Activated gamma-delta T cell treated with Interleukin-2 at 50 U/mL for 16 hours (primary cell): Measurements from ENCODE around the gene IL18.
"Not testable (repeated sequence)": the region's sequence is repeated elsewhere in the genome, so short reads cannot be mapped to it uniquely, and the experiment has no call there.

Experiments
- DNase-seq: peaks from one replicate; pipeline ENCODE4 v3.0.0-alpha.2; 2020

IL18 gene

DNA sequence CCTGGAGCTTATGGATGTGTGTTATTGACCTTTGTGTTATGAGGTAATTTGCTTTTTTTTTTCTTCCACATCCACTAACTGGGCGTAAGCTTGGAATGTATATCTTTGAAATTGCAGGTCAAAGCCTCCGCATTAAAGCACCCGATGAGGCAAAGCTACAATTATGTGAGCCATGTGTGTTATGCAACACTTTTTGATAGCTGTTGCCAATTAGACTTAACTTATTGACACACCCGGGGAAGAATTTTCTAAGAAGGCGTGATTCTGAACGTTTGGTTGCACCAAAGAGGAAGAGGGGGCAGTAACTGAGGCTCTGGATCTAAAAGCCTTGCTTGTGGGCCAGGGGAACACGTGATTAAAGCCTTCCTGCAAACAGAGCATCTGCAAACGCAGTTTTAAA lies 2.7 kb upstream of the IL18 start:
- no peak for DNase-seq

DNA sequence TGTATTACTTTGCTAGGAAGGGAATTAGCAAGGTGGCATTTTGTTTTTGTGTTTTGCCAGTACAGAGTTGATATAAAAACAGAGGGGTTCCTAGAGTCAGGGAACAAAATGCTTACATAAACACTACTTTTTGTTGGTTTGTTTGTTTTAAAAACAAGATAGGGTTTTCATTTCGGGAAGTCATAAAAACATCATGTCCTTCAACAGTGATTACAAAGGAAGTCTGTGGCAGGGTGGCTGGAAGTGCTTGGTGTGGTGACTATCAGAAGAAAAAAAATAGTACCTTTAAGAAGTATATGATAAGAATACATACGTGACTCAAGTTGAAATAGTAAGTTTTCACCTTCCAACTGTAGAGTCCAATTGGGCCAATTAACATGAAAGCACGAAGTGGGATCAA lies 1.2 kb upstream of the IL18 start:
- DNase-seq: no peak

- DNase-seq: no peak
Measured at GRCh38 chr11:112162761-112163546, 940 bp downstream of the IL18 start.

DNA sequence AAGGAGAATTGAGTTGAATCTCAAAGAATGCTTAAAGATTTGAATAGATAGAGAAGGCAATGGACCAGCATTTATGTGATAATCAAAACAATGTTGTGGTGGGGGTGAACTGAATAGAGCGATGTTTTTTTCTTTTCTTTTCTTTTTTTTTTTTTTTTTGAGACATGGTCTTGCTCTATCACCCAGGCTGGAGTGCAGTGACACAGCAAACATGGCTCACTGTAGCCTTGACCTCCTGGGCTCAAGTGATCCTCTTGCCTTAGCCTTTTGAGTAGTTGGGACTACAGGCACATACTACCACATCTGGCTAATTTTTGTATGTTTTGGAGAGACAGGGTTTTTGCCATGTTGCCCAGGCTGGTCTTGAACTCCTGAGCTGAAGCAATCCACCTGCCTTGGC lies 1.7 kb downstream of the IL18 start:
- not testable (repeated sequence) for DNase-seq

DNA sequence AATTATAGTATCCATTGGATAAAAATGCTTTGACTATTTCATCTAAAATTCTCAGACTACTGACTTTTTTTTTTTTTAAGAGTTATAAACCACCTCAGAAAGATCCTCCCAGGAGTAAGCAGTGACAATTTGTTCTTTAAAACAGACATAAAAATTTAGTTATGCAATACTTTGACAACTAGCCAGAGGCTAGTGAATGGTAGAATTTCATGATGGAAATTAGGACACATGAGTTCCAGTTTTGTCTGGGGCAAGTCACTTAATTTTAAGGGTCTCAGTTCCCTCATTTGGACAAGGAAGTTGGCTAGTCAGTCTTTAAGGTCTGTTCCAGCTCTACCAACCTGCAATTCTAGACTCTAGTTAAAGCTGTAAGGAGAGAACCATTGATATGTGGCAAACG lies 2.9 kb downstream of the IL18 start:
- no peak for DNase-seq

DNA sequence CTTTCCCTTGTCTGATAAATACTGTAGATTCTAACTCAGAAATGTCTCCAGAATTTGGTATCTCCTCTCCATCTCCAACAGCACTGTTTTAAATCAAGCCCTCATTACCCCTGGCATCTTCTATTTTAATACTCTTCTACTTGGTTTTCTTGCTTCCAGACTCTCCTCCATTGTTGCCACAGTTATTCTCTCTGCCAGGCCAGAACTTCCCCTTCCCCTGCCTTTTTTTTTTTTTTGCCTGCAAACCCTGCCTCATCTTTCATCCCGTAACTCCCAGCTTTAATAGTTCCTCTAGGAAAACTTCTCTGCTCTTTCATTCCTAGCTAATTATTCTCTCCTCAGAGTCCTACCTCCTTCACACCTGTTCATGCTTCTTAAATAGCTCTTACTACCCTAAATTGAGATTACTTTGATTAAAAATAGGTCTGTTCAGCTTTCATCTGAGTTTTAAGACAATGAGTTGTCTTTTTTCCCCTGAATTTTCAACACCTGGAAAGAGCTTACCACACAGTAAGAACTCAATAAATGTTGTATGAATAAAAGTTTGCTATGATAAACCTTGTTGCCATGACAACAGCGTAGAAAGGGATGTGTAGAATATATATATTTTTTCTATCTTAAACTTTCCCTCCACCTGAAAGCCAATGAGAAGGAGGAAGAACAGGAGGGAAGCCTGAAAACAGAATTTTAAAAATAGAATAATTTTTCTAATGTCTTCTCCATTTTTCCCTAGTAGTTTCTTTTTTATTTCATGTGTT lies 3.6 kb downstream of the IL18 start:
- DNase-seq: no peak

DNA sequence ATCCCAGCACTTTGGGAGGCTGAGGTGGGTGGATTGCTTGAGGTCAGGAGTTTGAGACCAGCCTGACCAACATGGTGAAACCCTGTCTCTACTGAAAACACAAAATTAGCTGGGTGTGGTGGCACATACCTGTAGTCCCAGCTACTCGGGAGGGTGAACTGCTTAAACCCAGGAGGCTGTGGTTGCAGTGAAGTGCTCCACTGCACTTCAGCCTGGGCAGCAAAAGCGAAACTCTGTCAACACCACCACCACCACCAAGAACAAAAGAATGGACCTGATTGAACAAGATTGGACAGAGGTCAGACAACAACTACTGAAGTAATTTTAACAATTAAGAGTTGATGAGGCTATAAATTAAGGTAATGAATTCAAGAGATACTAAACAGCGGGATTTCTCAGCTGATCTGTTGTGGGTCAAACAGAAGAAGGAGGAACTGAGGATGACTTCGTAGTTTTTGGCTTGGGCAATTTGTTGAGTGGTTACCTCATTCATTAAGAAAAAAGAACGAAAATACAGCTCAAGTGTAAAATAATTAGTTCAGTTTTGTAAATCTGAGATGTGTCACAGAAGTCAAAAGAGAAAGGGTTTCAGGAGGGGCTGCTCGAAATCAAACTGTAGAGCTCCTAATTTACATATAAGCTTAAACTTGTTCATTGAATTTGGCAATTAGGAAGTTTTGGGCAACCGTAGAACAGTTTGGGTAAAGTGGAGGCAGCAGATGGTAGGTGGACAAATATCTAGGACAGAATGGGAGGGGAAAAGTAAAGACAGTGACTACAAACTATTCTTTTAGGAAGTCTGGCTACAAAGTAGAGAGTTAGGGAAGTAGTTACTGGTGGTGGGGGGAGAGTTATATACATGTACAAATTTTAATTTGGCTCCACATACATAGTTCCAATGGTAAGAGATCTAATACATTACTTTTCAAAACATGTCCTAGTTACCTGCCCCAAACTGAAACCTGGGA lies 4.5 kb downstream of the IL18 start:
- no peak for DNase-seq

GRCh38 chr11:112156956-112157766 lies 6.7 kb downstream of the IL18 start:
- no peak for DNase-seq

DNA sequence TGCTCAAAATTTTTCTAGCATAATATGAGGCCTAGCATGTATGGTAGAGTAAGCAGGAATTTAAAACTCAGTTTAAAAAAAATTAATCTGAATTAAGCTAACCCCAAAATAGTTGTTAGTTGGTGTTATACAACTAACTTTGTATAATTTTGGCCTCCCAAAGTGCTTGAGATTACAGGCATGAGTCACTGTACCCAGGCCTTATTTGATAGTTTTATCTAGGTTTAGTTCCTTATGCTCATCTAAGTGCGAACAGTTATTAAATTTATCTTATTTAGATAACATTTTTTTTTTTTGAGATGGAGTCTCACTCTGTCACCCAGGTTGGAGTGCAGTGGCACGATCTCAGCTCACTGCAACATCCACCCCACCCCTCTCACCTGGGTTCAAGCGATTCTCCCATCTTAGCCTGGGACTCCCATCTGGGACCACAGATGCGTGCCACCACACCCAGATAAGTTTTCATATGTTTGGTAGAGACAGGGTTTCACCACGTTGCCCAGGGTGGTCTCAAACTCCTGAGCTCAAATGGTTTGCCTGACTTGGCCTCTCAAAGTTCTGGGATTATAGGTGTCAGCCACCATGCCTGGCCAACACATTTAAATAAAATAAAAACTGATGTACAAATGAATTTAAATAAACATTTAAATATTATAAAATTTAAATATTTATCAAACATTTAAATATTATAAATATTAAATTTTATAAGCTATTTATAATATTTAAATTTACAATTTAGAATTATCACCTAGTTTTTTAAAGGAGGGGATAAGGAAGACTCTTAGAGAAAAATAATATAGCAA lies 7.5 kb downstream of the IL18 start:
- no peak for DNase-seq

- no peak for DNase-seq
Measured at GRCh38 chr11:112150517-112150916, 13.4 kb downstream of the IL18 start.

GRCh38 chr11:112143597-112143996 lies 20.3 kb downstream of the IL18 start:
- no peak for DNase-seq

GRCh38 chr11:112134473-112134872 lies 29.4 kb downstream of the IL18 start:
- DNase-seq: no peak

GRCh38 chr11:112132737-112133136 lies 31.2 kb downstream of the IL18 start:
- no peak for DNase-seq

- no peak for DNase-seq
Measured at GRCh38 chr11:112129656-112130055, 34.2 kb downstream of the IL18 start.

- no peak for DNase-seq
Measured at GRCh38 chr11:112128483-112129121, 35.3 kb downstream of the IL18 start.

- DNase-seq: no peak
Measured at GRCh38 chr11:112127056-112127455, 36.8 kb downstream of the IL18 start.

DNA sequence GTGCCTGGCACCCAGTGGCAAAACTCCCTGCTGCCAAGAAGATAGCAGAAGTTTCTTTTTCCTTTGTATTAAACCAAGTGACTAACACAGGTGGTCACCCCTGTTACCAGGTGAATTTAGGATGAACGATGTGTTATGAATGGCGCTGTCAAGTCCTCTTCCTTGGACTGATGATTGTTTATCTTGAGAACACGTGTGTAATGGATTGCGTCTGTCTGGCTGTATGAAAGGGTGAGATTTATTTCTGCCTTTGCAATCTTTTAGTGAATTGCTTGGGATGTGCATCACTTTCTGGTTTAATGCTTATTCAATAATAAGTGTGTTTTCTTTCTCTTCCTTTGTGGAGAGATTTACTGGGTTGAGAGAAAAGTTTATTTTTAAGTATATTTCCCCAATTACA lies 40.8 kb downstream of the IL18 start:
- no peak for DNase-seq

- no peak for DNase-seq
Measured at GRCh38 chr11:112121981-112122615, 41.8 kb downstream of the IL18 start.

GRCh38 chr11:112118176-112118575 lies 45.7 kb downstream of the IL18 start:
- no peak for DNase-seq

DNA sequence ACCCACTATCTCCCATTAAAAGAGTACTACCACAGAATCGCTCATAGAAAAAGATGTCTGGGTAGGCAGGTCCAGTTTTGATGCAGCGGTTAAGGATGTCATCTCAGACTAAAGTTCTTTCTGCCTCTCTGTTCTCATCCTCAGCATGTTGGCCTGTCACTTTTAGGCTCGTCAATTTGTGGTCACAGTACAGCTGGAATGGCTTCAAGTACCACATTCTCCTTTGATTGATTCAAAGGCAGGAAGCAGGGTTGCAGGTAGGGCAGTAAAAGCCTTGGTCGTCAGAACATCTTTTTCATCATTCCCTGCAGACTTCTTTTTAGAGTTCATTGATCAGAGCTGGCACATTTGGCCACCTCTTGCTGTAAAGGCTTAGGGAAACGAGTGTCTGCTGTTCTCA lies 48.5 kb downstream of the IL18 start:
- no peak for DNase-seq
